ENCODE measurements around the gene SLC16A4. TPM values are rescaled to one million over a fixed set of nuclear protein-coding genes. Genes with fewer than 3 reads are reported as not detected.
"Not testable (repeated sequence)": the region's sequence is repeated elsewhere in the genome, so short reads cannot be mapped to it uniquely, and the experiment has no call there.

The SLC16A4 gene
- total RNA-seq, 4 donors from 2014 or later, result 1.2 to 3.5 (median 2.9) TPM

- Histone ChIP-seq H3K27ac (no peak overlapping the region), H3K27me3 (no peaks in the 10 kb centered on the region), H3K36me3 (peaks cover 0 to 66% of the 10 kb centered on the region in 2 donors), H3K9me3 (no peaks in the 10 kb centered on the region), H3K4me1 (peaks cover 29 to 30% of the 10 kb centered on the region in 2 donors), H3K4me3 (no peak overlapping the region)
- intact Hi-C loops (cut with DNase I; ENCODE audit: low total_unique reads) (no loop called here), in situ Hi-C loops (cut with MboI; ENCODE audit: low sequenced_read_pairs in 4 of 4) (loop anchor here in 2 of 4 donors (5.0 to 10.0 kb wide), 2 partner anchors 60 to 62 kb away; no protein-coding TSS in a partner anchor)
- ATAC-seq (no peak), DNase-seq (no peak)
- TF ChIP-seq POLR2A (IDR thresholded peaks at IDR 0.05), result no peak
- no peak for TF ChIP-seq CTCF (IDR thresholded peaks at IDR 0.05 in 4 of 5, conservative IDR thresholded peaks at IDR 0.05 in 1 of 5)
Measured at GRCh38 chr1:110404401-110404800, 13.6 kb upstream of the SLC16A4 start.

GRCh38 chr1:110403805-110404204, 13.0 kb upstream of the SLC16A4 start:
- intact Hi-C loops (cut with DNase I; ENCODE audit: low total_unique reads), result no loop called here
- H3K9me3 ChIP-seq, result no peaks in the 10 kb centered on the region
- no peak overlapping the region for H3K4me3 ChIP-seq
- no peaks in the 10 kb centered on the region for H3K27me3 ChIP-seq
- TF ChIP-seq POLR2A (IDR thresholded peaks at IDR 0.05), result no peak
- no peak for TF ChIP-seq CTCF (IDR thresholded peaks at IDR 0.05 in 4 of 5, conservative IDR thresholded peaks at IDR 0.05 in 1 of 5)
- no peak overlapping the region for H3K27ac ChIP-seq
- ATAC-seq (no peak), DNase-seq (no peak)
- H3K4me1 ChIP-seq, result peaks cover 23 to 24% of the 10 kb centered on the region in 2 donors
- in situ Hi-C loops (cut with MboI; ENCODE audit: low sequenced_read_pairs in 4 of 4), result loop anchor here in 2 of 4 donors (5.0 to 10.0 kb wide), 2 partner anchors 59 to 62 kb away; no protein-coding TSS in a partner anchor
- peaks cover 0 to 69% of the 10 kb centered on the region in 2 donors for H3K36me3 ChIP-seq

GRCh38 chr1:110396259-110396958, 5.6 kb upstream of the SLC16A4 start:
- intact Hi-C loops (cut with DNase I; ENCODE audit: low total_unique reads); DNase-seq; ATAC-seq; H3K27me3 ChIP-seq; H3K27ac ChIP-seq; H3K4me3 ChIP-seq; H3K4me1 ChIP-seq; H3K9me3 ChIP-seq; in situ Hi-C loops (cut with MboI; ENCODE audit: low sequenced_read_pairs in 4 of 4): not testable (repeated sequence)
- peaks cover 0 to 33% of the 10 kb centered on the region in 2 donors for H3K36me3 ChIP-seq

GRCh38 chr1:110394493-110394820, 3.6 kb upstream of the SLC16A4 start:
- Histone ChIP-seq H3K4me1 (peaks cover 0 to 10% of the 10 kb centered on the region in 2 donors), H3K27ac (no peak overlapping the region), H3K4me3 (no peak overlapping the region), H3K9me3 (no peaks in the 10 kb centered on the region), H3K27me3 (no peaks in the 10 kb centered on the region), H3K36me3 (peaks cover 0 to 14% of the 10 kb centered on the region in 2 donors)
- in situ Hi-C loops (cut with MboI; ENCODE audit: low sequenced_read_pairs in 4 of 4) (no loop called here), intact Hi-C loops (cut with DNase I; ENCODE audit: low total_unique reads) (no loop called here)
- ATAC-seq, result no peak
- TF ChIP-seq POLR2A (IDR thresholded peaks at IDR 0.05) (no peak), CTCF (IDR thresholded peaks at IDR 0.05 in 4 of 5, conservative IDR thresholded peaks at IDR 0.05 in 1 of 5) (no peak)
- no peak for DNase-seq

- Histone ChIP-seq H3K36me3 (peaks cover 0 to 11% of the 10 kb centered on the region in 2 donors), H3K9me3 (no peaks in the 10 kb centered on the region), H3K27me3 (no peaks in the 10 kb centered on the region), H3K4me3 (no peak overlapping the region), H3K4me1 (peaks cover 0 to 10% of the 10 kb centered on the region in 2 donors), H3K27ac (no peak overlapping the region)
- no peak for DNase-seq
- TF ChIP-seq CTCF (IDR thresholded peaks at IDR 0.05 in 4 of 5, conservative IDR thresholded peaks at IDR 0.05 in 1 of 5) (no peak), POLR2A (IDR thresholded peaks at IDR 0.05) (no peak)
- in situ Hi-C loops (cut with MboI; ENCODE audit: low sequenced_read_pairs in 4 of 4) (no loop called here), intact Hi-C loops (cut with DNase I; ENCODE audit: low total_unique reads) (no loop called here)
- no peak for ATAC-seq
Measured at GRCh38 chr1:110393691-110394492, 3.1 kb upstream of the SLC16A4 start.

Measured in gastrocnemius medialis (tissue), 4 donors.